Measurements from ENCODE around the gene AP1M2.
"Not testable (repeated sequence)": the region's sequence is repeated elsewhere in the genome, so short reads cannot be mapped to it uniquely, and the experiment has no call there.

AP1M2 gene

DNA sequence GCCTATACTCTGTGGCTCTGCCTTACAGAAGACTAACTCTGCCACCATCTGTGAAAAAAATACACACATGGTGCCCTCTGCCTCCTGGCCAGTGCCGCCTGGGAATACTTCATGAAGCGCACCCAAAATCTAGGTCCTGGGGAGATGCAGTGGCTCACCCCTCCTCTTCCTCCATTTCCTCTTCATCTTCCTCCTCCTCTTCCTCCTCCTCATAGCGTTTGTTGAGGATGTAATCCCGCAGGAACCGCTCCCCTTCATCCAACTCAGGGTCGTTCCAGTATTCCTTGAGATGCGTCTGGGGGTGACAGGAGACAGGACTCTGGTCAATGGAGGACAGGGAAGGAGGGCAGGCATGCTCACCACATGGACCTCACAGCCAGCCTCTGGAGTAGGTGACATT lies 27.0 kb downstream of the AP1M2 start:
- DNase-seq: no peak

DNA sequence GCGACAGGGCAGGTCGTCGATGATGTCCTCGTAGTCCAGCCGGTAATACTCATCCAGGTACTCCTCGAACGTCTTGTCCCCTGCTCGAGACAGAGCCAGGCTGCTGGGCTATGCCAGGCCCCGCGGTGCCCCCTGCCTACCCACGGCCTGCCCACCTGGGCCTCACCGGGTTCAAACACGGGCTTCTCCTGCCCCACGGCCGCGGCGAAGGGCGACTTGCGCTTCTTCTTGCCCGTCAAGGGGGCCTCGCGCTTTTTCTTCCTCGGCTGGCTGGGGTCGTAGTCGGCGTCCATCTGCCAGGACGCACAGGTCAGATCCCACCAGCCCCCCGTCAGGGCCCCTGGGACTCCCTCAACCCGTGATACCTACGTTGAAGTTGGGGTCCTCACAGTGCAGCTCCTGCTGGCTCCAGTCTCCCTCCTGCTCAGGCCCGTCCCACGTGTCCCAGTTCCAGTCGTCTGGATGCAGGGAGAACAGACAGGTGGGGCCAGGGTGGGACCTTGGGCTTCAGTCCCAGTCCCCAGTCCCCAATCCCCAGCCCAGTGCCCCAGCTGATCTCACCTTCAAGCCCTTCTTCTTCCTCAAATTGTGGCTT lies 29.4 kb downstream of the AP1M2 start:
- DNase-seq: no peak

DNA sequence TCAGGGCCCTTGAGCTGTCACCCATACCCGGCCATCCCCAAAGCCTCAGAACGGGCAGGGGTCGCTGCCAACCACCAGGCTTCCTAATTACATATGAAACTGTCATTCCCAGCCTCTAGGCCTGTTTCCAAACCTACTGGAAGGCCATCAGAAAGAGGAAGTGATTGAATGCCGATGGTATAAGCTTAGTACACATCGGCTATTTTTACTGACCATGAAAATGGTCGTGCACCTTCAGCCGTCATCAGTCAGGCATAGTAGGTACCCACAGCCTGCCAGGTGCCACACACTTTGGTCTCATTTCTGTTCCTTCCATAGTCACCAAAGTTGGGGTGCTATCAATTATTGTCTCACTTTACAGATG lies 31.5 kb downstream of the AP1M2 start:
- DNase-seq: no peak

DNA sequence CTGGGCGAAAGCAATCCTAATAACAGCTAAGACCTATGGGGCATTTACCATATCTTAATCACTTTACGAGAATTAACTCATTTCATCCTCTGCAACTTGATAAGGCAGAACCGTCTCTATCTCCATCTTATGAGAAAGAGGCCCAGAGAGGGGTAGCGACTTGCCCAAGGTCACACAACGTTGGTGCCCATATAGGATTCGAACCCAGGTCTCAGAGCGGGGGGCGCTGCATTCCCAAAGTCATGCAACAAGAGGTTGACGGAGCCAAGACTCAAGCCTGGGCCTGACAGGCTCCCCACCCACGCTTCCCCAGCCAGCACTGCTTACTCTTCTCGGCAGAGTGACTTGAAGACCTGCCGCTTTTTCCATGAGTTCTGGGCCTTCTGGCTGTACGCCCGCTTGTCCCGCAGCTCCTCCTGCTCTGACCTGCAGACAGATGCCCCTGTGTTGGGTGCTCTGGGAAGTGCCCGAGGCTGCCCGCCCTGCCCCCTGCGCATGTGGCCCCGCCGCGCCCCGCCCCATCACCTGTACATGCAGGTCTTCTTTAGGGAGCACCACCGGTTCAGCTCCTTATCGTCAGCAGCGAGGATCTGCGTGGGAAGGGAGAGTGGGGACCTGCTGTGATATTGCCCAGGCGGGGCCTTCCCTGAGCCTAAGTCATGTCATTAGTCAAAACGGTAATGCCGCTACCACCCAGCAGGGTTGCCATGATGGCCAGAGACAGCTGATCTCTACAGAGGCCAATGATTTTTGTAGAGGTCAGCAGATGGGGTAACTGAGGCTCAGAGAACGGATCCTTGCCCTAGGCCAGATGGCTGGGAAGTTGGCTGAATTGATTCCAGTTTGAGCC lies 32.1 kb downstream of the AP1M2 start:
- no peak for DNase-seq

DNA sequence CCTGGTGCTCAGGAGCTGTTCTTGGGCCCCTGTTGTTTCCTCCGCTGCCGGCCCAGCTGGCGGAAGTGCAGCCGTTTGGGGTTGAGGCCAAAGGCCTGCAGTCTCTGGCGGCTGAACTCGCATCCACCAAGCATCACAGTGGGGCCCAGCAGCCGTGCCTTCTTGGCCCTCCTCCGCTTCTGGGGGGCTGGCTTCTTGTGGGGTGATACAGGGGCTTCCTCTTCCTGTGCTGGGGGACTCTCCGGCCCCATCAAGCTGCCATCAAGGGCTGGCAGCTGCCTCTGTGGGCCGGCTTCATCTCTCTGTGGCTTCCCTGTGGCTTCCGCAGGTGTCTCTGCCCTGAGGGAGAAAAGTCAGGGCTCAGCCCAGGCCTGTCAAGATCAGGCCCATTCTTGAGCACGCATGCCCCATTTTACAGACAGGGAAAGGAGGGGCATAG lies 33.1 kb downstream of the AP1M2 start:
- peak; percentile 31 for DNase-seq

DNA sequence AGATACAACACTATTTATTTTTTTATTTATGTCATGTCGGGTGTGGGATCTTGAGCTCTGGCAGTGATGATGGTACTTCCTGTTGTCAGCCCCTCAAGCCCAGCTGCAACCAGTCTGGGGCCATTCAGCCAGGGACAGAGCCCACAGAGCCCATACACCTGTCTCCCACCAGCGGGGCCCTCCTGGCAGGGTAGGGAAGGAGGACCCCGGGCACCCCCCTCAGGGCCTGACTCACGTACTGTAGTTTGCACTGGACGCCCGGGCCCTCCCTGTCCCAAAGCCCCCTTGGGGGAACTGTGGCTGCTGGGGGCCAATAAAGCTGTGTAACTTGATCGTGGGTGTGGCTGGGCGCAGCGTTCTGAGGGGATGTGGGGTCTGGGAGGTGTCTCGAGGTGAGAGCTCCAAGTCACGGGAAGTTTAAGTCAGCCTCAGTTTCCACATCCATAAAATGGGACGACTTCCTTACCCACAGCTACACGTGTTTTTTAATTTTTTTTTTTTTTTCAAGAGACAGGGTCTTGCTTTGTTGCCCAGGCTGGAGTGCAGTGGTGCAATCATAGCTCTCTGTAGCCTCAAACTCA lies 33.9 kb downstream of the AP1M2 start:
- no peak for DNase-seq

DNA sequence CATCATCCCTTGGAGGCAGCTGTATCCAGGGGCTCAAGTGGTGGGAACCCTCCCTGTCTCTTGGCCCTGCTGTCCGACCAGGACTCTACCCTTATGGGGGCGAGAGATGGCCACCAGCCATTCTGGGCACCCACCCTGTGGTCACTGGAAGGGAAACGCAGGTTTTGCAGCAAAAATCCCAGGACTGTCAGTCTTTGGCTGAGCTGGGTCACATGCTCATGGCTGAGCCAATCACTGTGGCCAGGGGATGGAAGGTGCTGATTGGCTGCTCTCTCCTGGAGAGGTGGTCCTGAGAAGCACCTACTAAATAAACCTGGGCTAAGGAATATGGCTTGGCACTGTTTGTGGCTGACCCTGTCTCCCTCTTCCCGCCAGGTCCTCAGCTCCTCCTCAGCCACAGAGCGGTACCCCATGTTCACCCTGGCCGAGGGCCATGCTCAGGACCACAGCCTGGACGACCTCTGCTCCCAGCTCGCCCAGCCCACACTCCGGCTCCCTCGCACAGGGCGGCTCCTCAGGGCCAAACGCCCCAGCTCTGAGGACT lies 34.5 kb downstream of the AP1M2 start:
- peak; percentile 44 for DNase-seq

DNA sequence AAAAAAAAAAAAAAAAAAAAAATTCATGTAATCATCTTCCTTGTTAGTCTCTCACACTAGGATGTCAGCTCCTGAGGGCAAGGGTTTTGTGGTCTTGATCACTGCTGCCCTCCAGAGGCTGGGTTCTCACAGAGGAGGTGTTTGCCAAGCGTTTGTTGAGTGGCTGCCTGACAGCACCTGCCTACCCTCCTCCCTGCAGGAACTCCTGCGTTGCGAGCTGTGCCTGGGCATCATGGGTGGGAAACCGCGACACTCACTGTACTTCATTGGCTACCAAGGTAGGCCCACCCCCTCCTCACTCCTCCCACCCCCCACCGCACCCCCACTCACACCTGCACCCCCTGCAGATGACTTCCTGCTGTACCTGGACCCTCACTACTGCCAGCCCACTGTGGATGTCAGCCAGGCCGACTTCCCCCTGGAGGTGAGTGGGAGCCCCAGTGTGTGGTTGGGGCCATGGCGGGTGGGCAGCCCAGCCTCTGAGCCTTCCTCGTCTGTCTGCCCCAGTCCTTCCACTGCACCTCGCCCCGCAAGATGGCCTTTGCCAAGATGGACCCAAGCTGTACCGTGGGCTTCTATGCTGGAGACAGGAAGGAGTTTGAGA lies 35.3 kb downstream of the AP1M2 start:
- peak; percentile 64 for DNase-seq

DNA sequence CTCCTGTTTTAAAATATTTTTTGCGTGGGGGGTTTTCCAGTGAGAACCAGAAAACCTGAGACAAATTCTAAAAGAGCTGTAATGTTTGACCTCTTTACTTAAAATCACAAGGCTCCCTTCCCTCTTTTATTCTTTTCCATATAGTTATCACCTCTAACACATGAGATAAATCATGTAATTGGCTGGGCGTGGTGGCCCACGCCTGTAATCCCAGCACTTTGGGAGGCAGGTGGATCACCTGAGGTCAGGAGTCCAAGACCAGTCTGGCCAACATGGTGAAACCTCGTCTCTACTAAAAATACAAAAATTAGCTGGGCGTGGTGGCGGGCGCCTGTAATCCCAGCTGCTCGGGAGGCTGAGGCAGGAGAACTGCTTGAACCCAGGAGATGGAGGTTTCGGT lies 36.1 kb downstream of the AP1M2 start:
- not testable (repeated sequence) for DNase-seq

DNA sequence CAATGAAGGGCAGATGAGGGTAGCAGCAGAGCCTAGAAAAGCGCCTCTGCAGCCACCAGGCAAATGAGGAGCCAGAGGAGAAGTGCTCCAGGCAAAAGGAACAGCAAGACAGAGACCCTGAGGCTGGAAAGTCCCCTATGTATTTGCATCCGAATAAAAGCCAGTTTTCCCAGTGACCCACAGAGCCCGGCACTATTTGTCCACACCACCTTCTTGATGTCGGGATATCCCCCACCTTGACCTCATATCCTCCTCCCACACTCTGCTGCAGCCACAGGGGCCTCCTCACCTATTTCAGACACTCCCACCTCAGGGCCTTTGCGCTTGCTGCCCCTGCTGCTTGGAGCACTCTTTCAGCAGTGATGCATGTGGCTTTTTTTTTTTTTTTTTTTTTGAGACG lies 36.8 kb downstream of the AP1M2 start:
- no peak for DNase-seq

DNA sequence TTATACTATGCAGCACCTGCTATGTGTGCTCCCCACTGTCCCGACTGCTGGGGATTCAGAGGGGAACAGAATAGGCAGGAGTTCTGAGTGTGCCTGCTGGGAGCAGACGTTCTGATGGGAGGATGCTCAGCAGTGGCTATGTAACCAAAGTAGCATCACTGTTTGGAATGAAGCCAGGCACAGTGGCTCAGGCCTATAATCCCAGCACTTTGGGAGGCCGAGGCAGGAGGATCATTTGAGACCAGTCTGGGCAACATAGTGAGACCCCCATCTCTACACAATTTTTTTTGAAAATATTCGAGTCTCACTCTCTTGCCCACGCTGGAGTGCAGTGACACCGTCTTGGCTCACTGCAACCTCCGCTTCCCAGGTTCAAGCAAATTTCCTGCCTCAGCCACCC lies 37.4 kb downstream of the AP1M2 start:
- DNase-seq: no peak

DNA sequence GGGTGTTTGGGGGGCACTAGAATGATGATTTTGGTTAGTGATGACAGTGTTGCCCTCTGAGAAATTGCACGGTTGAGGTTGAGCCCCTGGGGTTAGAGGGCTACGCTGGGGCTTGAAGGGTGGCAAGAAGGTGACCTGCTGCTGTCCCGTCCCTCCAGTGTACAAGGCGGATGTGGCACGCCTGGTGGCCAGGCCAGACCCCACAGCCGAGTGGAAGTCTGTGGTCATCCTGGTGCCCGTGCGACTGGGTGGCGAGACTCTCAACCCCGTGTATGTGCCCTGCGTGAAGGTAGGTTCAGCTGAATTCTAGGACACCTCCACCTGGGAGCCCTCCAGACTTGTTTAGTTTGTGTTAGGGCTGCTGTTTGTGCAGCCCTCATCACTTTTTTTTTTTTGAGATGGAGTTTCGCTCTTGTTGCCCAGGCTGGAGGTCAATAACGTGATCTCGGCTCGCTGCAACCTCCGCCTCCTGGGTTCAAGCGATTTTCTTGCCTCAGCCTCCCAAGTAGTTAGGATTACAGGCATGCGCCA lies 38.3 kb downstream of the AP1M2 start:
- no peak for DNase-seq

DNA sequence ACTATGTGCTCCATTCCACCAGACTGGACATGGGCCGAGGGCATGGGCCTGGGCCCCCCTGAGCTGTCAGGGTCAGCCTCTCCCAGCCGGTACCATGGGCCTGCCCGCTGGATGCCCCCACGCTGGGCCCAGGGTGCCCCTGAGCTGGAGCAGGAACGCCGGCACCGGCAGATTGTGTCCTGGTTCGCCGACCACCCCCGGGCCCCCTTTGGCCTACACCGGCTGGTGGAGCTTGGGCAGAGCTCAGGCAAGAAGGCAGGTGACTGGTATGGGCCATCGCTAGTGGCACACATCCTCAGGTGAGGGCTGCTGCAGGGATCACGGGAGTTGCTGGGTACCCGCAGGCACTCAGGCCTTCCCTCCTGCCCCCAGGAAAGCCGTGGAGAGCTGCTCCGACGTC lies 40.3 kb downstream of the AP1M2 start:
- DNase-seq: no peak

DNA sequence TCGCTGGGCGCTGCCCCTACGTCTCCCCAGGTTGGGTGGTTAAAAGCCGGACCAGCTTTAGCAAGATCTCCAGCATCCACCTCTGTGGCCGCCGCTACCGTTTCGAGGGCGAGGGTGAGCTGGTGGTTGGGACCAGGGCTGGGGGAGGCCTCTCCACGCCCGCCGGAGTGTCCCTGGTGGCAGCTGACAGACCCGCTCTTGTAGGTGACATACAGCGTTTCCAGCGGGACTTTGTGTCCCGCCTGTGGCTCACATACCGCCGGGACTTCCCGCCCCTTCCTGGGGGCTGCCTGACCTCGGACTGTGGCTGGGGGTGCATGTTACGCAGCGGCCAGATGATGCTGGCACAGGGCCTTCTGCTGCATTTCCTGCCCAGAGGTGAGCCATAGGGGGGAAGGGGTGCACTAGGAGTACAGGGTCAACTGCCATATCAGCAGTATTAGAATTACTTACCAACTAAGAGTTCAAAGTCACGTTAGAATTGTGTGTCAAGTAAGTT lies 42.3 kb downstream of the AP1M2 start:
- no peak for DNase-seq

DNA sequence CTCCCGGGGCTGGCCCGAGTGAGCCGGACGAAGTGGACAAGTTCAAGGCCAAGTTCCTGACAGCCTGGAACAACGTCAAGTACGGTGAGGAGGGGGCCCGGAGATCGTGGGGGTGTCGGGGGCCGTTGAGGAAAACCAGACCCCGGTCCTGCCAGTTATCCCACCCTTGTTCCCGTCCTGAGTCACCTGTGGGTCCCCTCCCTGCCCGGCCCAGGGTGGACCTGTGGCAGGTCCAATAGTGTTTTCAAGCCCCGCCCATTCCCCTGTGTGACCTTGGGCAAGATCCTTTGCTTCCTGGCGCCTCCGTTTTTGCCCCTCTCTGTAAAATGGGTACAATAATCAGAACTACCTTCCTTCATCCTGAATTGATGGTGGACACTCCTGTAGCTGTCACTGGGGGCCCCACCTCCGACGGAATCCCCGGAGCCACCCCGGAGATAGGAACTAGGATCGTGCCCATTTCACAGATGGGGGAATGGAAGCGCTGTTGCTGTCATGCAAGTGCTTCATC lies 42.8 kb downstream of the AP1M2 start:
- peak; percentile 15 for DNase-seq

DNA sequence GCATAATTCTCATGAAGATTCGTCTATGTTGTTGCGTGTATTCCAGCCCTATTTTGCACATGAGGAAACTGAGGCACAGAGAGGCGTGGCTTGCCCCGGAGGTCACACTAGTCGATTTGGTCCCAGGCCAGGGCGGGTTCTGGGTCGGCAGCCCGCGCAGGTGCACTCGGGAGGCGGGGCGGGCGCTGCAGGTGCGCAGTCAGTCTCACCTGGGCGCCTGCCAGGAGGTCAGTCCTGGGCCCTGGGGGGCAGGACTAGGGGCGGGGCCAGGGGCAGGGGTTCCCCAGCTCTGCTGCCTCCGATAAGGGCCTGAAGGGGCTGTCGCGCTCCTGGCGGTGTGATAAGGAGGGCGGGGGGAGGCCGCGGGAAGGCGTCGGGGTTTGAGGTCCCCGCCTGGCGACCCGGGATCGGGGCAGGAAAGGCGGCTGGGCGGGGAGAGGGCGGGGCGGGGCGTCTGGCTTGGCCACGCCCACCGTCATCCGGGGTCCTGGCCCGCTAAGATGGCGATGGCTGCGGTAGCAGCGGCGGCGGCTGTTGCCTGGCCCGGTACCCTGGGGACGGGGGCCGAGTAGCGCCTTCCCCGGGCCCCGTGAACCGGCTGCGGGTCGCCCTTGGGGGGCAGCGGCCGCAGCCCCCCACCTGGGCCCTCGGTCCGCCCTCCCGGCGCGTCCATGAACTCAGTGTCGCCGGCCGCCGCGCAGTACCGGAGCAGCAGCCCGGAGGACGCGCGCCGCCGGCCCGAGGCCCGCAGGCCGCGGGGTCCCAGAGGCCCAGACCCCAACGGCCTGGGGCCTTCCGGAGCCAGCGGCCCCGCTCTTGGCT lies 43.5 kb downstream of the AP1M2 start, which contains the start of gene ATG4D:
Gene ATG4D, plus strand, starts transcription at position 485 of the 822 bp plus-strand sequence. Its CDS starts 187 bp downstream, at position 672.
- peak; percentile 77 for DNase-seq

DNA sequence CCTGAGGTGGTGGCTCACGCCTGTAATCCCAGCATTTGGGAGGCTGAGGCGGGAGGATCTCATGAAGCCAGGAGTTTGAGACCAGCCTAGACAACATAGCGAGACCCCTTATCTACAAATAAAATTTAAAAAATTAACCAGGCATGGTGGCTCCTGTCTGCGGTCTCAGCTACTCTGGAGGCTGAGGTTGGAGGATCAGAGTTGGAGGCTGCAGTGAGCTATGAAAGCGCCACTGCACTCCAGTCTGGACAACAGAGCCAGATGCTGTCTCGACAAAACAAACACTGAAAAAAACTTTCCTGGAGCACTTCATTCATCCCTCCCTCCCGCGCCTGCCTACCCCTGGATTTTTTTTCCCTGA lies 44.1 kb downstream of the AP1M2 start:
- no peak for DNase-seq

DNA sequence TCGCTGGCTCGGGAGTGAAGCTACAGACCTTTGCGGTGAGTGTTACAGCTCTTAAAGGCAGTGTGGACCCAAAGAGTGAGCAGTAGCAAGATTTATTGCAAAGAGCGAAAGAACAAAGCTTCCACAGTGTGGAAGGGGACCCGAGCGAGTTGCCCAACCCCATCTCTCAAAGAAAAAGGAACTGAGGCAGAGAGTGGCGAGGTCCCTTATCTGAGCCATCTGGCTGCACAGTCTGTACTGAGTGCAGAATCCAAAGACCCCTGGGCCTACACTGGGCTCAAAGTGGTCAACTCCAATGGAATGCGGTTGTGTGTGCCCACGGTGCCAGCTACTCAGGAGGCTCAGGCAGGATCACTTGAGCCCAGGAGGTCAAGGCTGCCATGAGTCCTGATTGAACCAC lies 48.1 kb downstream of the AP1M2 start:
- DNase-seq: not testable (repeated sequence)

DNA sequence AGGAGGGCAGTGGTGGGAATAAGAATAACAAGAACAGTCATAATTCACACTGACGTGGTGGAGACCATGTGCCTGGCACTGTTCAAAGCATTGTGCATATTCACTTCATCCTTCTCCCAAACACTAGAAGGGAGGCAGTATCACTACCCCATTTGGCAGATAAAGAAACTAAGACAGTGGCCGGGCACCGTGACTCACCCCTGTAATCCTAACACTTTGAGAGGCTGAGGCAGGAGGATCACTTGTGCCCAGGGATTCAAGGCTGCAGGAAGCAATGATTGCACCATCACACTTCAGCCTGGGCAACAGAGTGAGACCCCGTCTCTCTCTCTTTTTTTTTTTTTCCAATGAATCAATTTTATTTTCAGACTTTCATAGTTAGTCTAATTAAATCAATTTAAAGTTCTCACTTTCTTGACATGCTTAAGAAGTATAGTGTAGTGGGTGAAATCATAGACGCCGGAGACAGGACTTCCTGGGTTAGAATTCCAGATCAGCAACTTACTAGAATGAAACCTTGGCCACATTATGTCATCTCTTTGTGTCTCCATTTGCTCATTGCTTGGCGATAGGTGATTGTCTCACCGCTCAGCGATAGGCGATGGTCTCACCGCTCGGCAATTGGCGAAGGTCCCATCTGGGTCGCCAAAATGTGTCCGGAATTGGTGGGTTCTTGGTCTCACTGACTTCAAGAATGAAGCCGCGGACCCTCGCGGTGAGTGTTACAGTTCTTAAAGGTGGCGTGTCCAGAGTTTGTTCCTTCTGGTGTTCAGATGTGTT lies 48.7 kb downstream of the AP1M2 start:
- DNase-seq: no peak

DNA sequence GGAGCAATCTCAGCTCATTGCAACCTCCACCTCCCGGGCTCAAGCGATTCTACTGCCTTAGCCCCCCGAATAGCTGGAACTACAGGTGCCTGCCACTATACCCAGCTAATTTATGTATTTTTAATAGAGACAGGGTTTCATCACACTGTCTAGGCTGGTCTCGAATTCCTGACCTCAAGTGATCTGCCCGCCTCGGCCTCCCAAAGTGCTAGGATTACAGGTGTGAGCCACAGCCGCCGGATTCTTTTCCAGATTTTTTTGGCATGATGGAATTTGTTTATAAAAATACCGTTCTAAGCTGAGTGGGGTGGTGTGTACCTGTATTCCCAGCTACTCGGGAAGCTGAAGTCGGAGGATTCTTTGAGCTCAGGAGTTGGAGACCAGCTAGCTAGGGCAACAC lies 49.4 kb downstream of the AP1M2 start:
- DNase-seq: no peak

DNA sequence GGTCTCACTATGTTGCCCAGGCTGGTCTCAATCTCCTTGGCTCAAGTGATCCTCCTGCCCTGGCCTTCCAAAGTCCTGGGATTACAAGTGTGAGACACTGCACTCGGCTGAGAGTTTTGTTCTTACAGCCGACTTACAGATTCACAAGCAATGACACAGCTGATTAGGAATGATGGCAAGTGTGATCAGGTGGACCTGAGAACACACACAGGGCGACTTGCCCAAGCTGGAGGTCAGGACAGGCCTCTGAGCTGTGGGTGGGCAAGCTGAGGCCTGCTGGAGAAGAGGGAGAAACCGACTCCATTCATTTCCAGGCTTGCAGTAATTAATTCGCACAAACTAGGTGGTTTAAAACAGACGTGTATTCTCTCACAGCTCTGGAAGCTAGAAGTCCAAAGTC lies 51.5 kb downstream of the AP1M2 start:
- no peak for DNase-seq
